ENCODE results near the gene OR6C76.
"Not testable (repeated sequence)": the region's sequence is repeated elsewhere in the genome, so short reads cannot be mapped to it uniquely, and the experiment has no call there.

Gene OR6C76

GRCh38 chr12:55425954-55426353 lies at the start of gene OR6C76:
Gene OR6C76, plus strand, starts transcription at chr12:55426254. Its CDS starts 0 bp downstream, at chr12:55426254.
- no peak for DNase-seq (ENCODE audit: low read depth)

GRCh38 chr12:55385891-55386290 lies 40.2 kb upstream of the OR6C76 start:
- no peak for DNase-seq (ENCODE audit: low read depth)

GRCh38 chr12:55392032-55392795 lies 33.8 kb upstream of the OR6C76 start:
- DNase-seq (ENCODE audit: low read depth) = no peak

GRCh38 chr12:55396326-55396725 lies 29.7 kb upstream of the OR6C76 start:
- DNase-seq (ENCODE audit: low read depth) = no peak

- DNase-seq (ENCODE audit: low read depth) = no peak
Measured at GRCh38 chr12:55400229-55400628, 25.8 kb upstream of the OR6C76 start, which contains the start of gene OR6C65. Gene OR6C65, plus strand, starts transcription at chr12:55400529. Its CDS starts 0 bp downstream, at chr12:55400529.

- DNase-seq (ENCODE audit: low read depth) = no peak
Measured at GRCh38 chr12:55407866-55408265, 18.2 kb upstream of the OR6C76 start.

GRCh38 chr12:55409133-55409532 lies 16.9 kb upstream of the OR6C76 start:
- not testable (repeated sequence) for DNase-seq (ENCODE audit: low read depth)

GRCh38 chr12:55412138-55412537 lies 13.9 kb upstream of the OR6C76 start:
- not testable (repeated sequence) for DNase-seq (ENCODE audit: low read depth)

GRCh38 chr12:55413498-55414388 lies 12.3 kb upstream of the OR6C76 start:
- not testable (repeated sequence) for DNase-seq (ENCODE audit: low read depth)

- not testable (repeated sequence) for DNase-seq (ENCODE audit: low read depth)
Measured at GRCh38 chr12:55414396-55414823, 11.6 kb upstream of the OR6C76 start.

- not testable (repeated sequence) for DNase-seq (ENCODE audit: low read depth)
Measured at GRCh38 chr12:55414889-55415288, 11.2 kb upstream of the OR6C76 start.

- DNase-seq (ENCODE audit: low read depth) = no peak
Measured at GRCh38 chr12:55416961-55417360, 9.1 kb upstream of the OR6C76 start.

GRCh38 chr12:55420307-55420962 lies 5.6 kb upstream of the OR6C76 start:
- no peak for DNase-seq (ENCODE audit: low read depth)

- no peak for DNase-seq (ENCODE audit: low read depth)
Measured at GRCh38 chr12:55428331-55429243, 2.5 kb downstream of the OR6C76 start.

- DNase-seq (ENCODE audit: low read depth) = not testable (repeated sequence)
Measured at GRCh38 chr12:55441233-55441632, 15.2 kb downstream of the OR6C76 start.

GRCh38 chr12:55443776-55444175 lies 17.7 kb downstream of the OR6C76 start, which contains the start of gene OR6C2:
Gene OR6C2, plus strand, starts transcription at chr12:55444076. Its CDS starts 8,138 bp downstream, at chr12:55452214.
- no peak for DNase-seq (ENCODE audit: low read depth)

GRCh38 chr12:55445357-55445756 lies 19.3 kb downstream of the OR6C76 start:
- no peak for DNase-seq (ENCODE audit: low read depth)

- DNase-seq (ENCODE audit: low read depth) = no peak
Measured at GRCh38 chr12:55446326-55446725, 20.3 kb downstream of the OR6C76 start.

- DNase-seq (ENCODE audit: low read depth) = no peak
Measured at GRCh38 chr12:55448825-55449224, 22.8 kb downstream of the OR6C76 start.

GRCh38 chr12:55464926-55465325 lies 38.9 kb downstream of the OR6C76 start:
- not testable (repeated sequence) for DNase-seq (ENCODE audit: low read depth)

- DNase-seq (ENCODE audit: low read depth) = no peak
Measured at GRCh38 chr12:55467836-55468235, 41.8 kb downstream of the OR6C76 start.

All from stimulated activated CD8-positive, alpha-beta memory T cell treated with anti-CD3 and anti-CD28 coated beads, Interleukin-4, amount 100 ng/mL, for 24 hours (primary cell).